Osteocyte (in vitro differentiated cells): ENCODE measurements around the gene HOMER1. TPM values are rescaled to one million over a fixed set of nuclear protein-coding genes. Genes with fewer than 3 reads are reported as not detected.

Source experiments
- DNase-seq: peaks from one replicate; pipeline ENCODE4 v3.0.0; 2021; ENCODE audit warnings: mixed read lengths; ENCODE audit not compliant: unreplicated experiment; ENCODE audit errors: extremely low spot score
- H3K27ac Mint-ChIP-seq: one replicate; pipeline ENCODE4 v1.8.0; 2021; ENCODE audit warnings: mild to moderate bottlenecking, mixed read lengths; ENCODE audit not compliant: unreplicated experiment
- H3K27me3 Mint-ChIP-seq: one replicate; pipeline ENCODE4 v1.8.0; 2021; ENCODE audit warnings: mixed read lengths; ENCODE audit not compliant: unreplicated experiment
- H3K36me3 Mint-ChIP-seq: one replicate; pipeline ENCODE4 v1.8.0; 2021; ENCODE audit warnings: mixed read lengths; ENCODE audit not compliant: unreplicated experiment
- H3K4me1 Mint-ChIP-seq: one replicate; pipeline ENCODE4 v1.8.0; 2021; ENCODE audit warnings: mixed read lengths; ENCODE audit not compliant: unreplicated experiment
- H3K4me3 Mint-ChIP-seq: one replicate; pipeline ENCODE4 v1.8.0; 2021; ENCODE audit warnings: mild to moderate bottlenecking, moderate library complexity, mixed read lengths; ENCODE audit not compliant: unreplicated experiment
- H3K9me3 Mint-ChIP-seq: one replicate; pipeline ENCODE4 v1.8.0; 2021; ENCODE audit warnings: mixed read lengths; ENCODE audit not compliant: unreplicated experiment
- total RNA-seq: library from RNA; stranded (reverse); gene quantifications from 2 replicates; pipeline ENCODE4 v1.2.1, GENCODE V29; 2021
- TF ChIP-seq, protein P1 (sequence below): fragments of 200-600 bp; sonication (generic); IDR thresholded peaks from 2 replicates; pipeline ENCODE4 v1.5.0; 2021; ENCODE audit warnings: antibody characterized with exemption, mild to moderate bottlenecking, moderate library complexity

The HOMER1 gene
- total RNA-seq, 1 donor from 2014 or later: 7.2 TPM

DNA sequence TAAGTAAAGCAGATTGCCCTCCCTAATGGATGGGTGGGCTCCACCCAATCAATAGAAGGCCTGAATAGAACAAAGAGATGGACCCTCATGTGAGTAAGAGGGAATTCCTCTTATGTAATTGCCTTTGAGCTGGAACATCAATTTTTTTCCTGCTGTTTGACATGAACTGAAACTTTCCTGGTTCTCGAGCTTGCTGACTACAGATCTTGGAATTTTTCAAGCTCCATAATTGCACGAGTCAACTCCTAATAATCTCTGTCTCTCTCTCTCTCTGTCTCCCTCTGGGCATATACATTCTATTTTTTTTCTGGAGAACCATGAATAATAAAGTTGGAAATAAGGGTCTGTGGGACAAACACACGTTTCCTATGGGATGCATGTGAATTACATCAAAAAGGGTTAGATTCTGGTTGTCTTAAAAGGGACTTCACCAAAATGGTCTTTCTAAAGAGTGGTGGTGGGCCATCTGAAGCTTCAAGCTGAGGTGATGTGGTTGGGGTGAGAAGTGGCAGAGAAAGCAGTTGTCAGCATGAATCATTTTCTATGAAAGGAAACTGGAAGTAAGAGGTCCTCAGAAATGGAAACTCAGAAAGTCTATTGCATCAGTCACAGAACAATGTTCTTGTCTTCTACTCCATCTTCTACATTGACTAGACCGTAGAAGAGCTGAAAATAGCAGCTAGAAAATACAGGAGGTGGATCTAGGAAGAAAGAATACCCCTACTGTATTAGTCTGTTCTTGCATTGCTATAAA, 47.0 kb upstream of the HOMER1 start:
- DNase-seq: peak; percentile 8
- Mint-ChIP-seq H3K27me3 (no peaks in the 10 kb centered on the region), H3K36me3 (no peaks in the 10 kb centered on the region), H3K9me3 (no peaks in the 10 kb centered on the region), H3K27ac (no peak overlapping the region), H3K4me1 (peaks cover 13% of the 10 kb centered on the region), H3K4me3 (no peak overlapping the region)
- TF ChIP-seq, protein P1, sequence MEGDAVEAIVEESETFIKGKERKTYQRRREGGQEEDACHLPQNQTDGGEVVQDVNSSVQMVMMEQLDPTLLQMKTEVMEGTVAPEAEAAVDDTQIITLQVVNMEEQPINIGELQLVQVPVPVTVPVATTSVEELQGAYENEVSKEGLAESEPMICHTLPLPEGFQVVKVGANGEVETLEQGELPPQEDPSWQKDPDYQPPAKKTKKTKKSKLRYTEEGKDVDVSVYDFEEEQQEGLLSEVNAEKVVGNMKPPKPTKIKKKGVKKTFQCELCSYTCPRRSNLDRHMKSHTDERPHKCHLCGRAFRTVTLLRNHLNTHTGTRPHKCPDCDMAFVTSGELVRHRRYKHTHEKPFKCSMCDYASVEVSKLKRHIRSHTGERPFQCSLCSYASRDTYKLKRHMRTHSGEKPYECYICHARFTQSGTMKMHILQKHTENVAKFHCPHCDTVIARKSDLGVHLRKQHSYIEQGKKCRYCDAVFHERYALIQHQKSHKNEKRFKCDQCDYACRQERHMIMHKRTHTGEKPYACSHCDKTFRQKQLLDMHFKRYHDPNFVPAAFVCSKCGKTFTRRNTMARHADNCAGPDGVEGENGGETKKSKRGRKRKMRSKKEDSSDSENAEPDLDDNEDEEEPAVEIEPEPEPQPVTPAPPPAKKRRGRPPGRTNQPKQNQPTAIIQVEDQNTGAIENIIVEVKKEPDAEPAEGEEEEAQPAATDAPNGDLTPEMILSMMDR: no peak

DNA sequence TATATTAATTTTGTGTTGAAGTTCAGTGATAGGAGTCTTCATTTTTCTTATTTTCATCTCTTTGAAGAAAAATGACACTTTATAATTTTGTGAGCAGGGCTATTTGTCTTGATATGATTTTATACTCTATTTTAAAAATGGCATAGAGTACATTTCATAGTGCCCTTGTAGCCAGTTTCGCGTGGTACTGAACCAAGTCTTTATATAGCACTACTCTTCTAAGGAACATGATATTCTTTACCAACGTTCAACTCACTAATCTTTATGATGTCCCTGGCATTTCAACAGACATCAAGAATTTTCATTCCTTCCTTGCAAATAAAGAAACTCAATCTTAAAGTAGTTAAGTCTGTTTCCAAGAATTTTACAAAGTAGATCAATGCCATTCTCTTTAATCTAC, 41.5 kb upstream of the HOMER1 start:
- Mint-ChIP-seq H3K9me3 (peaks cover 5% of the 10 kb centered on the region), H3K4me1 (peaks cover 10% of the 10 kb centered on the region), H3K36me3 (no peaks in the 10 kb centered on the region), H3K27ac (no peak overlapping the region), H3K4me3 (no peak overlapping the region), H3K27me3 (peaks cover 6% of the 10 kb centered on the region)
- TF ChIP-seq, protein P1: no peak
- no peak for DNase-seq

DNA sequence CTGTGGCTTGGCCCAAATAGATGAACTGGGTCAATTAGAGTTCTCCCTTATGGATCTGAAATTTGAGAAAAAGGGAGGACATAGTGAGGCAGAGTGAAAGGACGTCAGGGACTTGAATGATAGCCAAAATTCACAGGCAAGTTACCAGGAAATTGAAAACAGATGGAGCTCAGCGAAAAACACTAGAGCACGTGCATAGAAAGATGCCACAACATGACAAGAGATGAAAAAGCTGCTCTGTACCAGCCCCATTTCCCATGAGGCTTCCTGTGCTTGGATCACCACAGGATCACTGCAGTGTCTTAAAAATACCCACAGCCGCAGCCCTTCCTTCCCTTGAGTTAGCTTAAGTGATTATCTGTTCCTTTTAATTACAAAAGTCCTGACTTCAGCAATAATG, 39.0 kb upstream of the HOMER1 start:
- Mint-ChIP-seq H3K36me3 (no peaks in the 10 kb centered on the region), H3K4me1 (peaks cover 10% of the 10 kb centered on the region)
- DNase-seq: no peak

DNA sequence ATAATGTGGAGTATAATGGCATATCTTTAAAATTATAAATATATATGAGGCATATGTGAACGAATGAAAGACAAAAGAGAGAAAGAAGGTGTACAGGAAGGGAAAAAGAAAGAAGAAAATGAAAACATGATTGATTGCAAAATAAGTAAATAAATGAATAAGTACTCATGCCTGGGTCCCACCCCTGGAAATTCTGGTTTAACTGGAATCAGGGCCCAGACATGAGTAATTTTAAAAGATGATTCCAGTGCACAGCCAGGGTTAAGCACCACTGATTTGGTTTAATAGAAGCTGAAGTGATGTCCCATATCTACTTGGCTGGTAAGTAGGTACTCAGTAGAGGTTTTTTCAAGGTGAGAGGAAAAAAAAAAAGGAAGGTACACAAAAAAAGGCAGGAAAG, 34.0 kb upstream of the HOMER1 start:
- Mint-ChIP-seq H3K27me3 (no peaks in the 10 kb centered on the region), H3K36me3 (no peaks in the 10 kb centered on the region), H3K9me3 (peaks cover 5% of the 10 kb centered on the region), H3K4me1 (peaks cover 4% of the 10 kb centered on the region), H3K4me3 (no peak overlapping the region), H3K27ac (no peak overlapping the region)
- DNase-seq: no peak
- TF ChIP-seq, protein P1: no peak

More for the DNA sequence above, 39.0 kb upstream of the HOMER1 start:
- Mint-ChIP-seq H3K27ac (no peak overlapping the region), H3K4me3 (no peak overlapping the region), H3K9me3 (peaks cover 5% of the 10 kb centered on the region), H3K27me3 (peaks cover 6% of the 10 kb centered on the region)
- TF ChIP-seq, protein P1: no peak

DNA sequence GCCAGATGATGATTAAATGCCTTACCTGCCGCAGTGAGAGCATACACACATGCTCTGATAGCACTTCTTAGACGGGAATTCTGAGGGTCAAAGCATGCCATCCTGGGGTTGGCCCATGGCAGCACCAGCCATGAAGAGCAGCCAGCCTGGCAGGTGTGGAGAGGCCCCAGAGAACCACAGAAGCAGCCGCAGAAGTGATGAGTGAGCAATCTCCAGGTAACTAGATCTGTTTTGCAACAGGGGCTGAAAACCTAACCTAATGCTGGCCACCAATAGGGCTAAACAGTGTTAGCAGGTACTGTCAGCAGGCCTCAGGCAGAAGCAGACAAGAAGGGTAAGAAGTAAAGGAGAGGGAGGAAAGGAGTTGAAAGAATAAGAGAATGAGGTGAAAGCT, 33.5 kb upstream of the HOMER1 start:
- no peaks in the 10 kb centered on the region for H3K36me3 Mint-ChIP-seq
- no peaks in the 10 kb centered on the region for H3K4me1 Mint-ChIP-seq
- no peak overlapping the region for H3K4me3 Mint-ChIP-seq
- H3K27me3 Mint-ChIP-seq: no peaks in the 10 kb centered on the region
- no peak overlapping the region for H3K27ac Mint-ChIP-seq
- DNase-seq: no peak
- peaks cover 5% of the 10 kb centered on the region for H3K9me3 Mint-ChIP-seq
- TF ChIP-seq, protein P1: no peak
